ENCODE measurements around the gene KRT2. TPM values are rescaled to one million over a fixed set of nuclear protein-coding genes. Genes with fewer than 3 reads are reported as not detected.

KRT2 gene
- total and polyA plus RNA-seq, 10 of the 15 experiments (the other 5 are each of a cell fraction or from before 2014, with no cell fraction given) = 0.08 to 0.12 TPM; not detected in 8

DNA sequence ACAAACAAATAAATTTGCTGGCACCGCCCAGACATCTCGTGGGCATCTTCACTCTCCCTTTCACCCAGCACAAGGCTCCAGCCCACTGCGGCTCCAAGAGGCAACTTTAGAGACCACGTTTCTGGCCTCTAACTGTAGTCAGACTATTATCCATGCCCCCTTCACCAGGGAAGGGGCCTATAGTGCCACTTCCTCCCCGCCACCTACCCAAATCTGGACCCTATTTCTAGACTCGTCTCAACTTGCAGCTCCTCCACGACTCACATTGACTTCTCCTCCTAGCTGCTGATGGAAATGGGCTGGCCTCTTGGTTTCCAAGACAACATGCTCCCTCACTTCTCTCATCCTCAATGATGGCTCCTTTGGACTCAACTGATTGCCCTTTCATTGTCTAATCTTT, 15.9 kb upstream of the KRT2 start:
- in situ Hi-C loops (cut with MboI) = no loop called here
- ATAC-seq (no peak), FAIRE-seq (no peak), DNase-seq (ENCODE audit: low read depth, low spot score) (no peak)
- TF ChIP-seq SUZ12 (IDR thresholded peaks at IDR 0.05; ENCODE audit: unreplicated experiment) (no peak), KDM1A (IDR thresholded peaks at IDR 0.05; ENCODE audit: borderline replicate concordance) (no peak), RCOR1 (conservative IDR thresholded peaks at IDR 0.05; ENCODE audit: low read depth, low read length) (no peak), CHD4 (IDR thresholded peaks at IDR 0.05) (no peak), CBX5 (IDR thresholded peaks at IDR 0.05; ENCODE audit: low read depth) (no peak), ZSCAN29 (IDR thresholded peaks at IDR 0.05) (no peak)
- TF ChIP-seq, protein P1, sequence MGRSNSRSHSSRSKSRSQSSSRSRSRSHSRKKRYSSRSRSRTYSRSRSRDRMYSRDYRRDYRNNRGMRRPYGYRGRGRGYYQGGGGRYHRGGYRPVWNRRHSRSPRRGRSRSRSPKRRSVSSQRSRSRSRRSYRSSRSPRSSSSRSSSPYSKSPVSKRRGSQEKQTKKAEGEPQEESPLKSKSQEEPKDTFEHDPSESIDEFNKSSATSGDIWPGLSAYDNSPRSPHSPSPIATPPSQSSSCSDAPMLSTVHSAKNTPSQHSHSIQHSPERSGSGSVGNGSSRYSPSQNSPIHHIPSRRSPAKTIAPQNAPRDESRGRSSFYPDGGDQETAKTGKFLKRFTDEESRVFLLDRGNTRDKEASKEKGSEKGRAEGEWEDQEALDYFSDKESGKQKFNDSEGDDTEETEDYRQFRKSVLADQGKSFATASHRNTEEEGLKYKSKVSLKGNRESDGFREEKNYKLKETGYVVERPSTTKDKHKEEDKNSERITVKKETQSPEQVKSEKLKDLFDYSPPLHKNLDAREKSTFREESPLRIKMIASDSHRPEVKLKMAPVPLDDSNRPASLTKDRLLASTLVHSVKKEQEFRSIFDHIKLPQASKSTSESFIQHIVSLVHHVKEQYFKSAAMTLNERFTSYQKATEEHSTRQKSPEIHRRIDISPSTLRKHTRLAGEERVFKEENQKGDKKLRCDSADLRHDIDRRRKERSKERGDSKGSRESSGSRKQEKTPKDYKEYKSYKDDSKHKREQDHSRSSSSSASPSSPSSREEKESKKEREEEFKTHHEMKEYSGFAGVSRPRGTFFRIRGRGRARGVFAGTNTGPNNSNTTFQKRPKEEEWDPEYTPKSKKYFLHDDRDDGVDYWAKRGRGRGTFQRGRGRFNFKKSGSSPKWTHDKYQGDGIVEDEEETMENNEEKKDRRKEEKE (IDR thresholded peaks at IDR 0.05) = no peak
- TF ChIP-seq, protein P2, sequence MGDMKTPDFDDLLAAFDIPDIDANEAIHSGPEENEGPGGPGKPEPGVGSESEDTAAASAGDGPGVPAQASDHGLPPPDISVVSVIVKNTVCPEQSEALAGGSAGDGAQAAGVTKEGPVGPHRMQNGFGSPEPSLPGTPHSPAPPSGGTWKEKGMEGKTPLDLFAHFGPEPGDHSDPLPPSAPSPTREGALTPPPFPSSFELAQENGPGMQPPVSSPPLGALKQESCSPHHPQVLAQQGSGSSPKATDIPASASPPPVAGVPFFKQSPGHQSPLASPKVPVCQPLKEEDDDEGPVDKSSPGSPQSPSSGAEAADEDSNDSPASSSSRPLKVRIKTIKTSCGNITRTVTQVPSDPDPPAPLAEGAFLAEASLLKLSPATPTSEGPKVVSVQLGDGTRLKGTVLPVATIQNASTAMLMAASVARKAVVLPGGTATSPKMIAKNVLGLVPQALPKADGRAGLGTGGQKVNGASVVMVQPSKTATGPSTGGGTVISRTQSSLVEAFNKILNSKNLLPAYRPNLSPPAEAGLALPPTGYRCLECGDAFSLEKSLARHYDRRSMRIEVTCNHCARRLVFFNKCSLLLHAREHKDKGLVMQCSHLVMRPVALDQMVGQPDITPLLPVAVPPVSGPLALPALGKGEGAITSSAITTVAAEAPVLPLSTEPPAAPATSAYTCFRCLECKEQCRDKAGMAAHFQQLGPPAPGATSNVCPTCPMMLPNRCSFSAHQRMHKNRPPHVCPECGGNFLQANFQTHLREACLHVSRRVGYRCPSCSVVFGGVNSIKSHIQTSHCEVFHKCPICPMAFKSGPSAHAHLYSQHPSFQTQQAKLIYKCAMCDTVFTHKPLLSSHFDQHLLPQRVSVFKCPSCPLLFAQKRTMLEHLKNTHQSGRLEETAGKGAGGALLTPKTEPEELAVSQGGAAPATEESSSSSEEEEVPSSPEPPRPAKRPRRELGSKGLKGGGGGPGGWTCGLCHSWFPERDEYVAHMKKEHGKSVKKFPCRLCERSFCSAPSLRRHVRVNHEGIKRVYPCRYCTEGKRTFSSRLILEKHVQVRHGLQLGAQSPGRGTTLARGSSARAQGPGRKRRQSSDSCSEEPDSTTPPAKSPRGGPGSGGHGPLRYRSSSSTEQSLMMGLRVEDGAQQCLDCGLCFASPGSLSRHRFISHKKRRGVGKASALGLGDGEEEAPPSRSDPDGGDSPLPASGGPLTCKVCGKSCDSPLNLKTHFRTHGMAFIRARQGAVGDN (IDR thresholded peaks at IDR 0.05) = no peak
- no peak overlapping the region for H3K4me3 ChIP-seq
- H3K9ac ChIP-seq (ENCODE audit: control insufficient read depth, insufficient read depth, low read length) = no peak overlapping the region
- H3K27ac ChIP-seq (ENCODE audit: control insufficient read depth, insufficient read depth) = no peak overlapping the region
- WGBS (ENCODE audit: insufficient coverage, insufficient replicate concordance, low lambda C conversion rate, missing lambda C conversion rate) = 23% methylated on average over 7 of the region's 7 CpGs
- H3K9me3 ChIP-seq (replicated peaks; ENCODE audit: control insufficient read depth, insufficient read depth, low read length) = no peaks in the 10 kb centered on the region
- peaks cover 0 to 2% of the 10 kb centered on the region in 2 experiments; a peak in 1 of 4 replicates for H3K27me3 ChIP-seq (replicated peaks in 1 of 2; ENCODE audit: control insufficient read depth in 2 of 2, insufficient read depth in 2 of 2, low read length in 1 of 2)
- no peaks in the 10 kb centered on the region for H3K36me3 ChIP-seq (ENCODE audit: control insufficient read depth in 2 of 2, insufficient read depth in 2 of 2, low read length in 1 of 2)
- ChIA-PET SMC1A (ENCODE audit: uncharacterized antibody, unreplicated experiment) (no interaction called here), RAD21 (ENCODE audit: unreplicated experiment) (no interaction called here), POLR2A (no interaction called here), CTCF (no interaction called here)
- H3K4me1 ChIP-seq (ENCODE audit: control insufficient read depth, insufficient read depth, low read length) = no peaks in the 10 kb centered on the region
- BruUV-seq (replicated peaks) = no TSS peak
- H3K79me2 ChIP-seq (ENCODE audit: control insufficient read depth, insufficient read depth, low read length) = no peaks in the 10 kb centered on the region
- intact Hi-C loops (cut with micrococcal nuclease; ENCODE audit: unreplicated experiment) = no loop called here
- H2AFZ ChIP-seq (ENCODE audit: control insufficient read depth, low read depth, low read length) = no peak overlapping the region
- no peaks in the 10 kb centered on the region for H4K20me1 ChIP-seq (ENCODE audit: control insufficient read depth, insufficient read depth)
- no peak overlapping the region for H3K4me2 ChIP-seq (ENCODE audit: control insufficient read depth, insufficient read depth)

Data from GM12878 (cell line).